ES-I3 (cell line): Measurements from ENCODE around the gene FGF14.

Source experiments
- H3K36me3 ChIP-seq: 2 replicates; pipeline ENCODE4 v1.6.1; 2013; ENCODE audit warnings: mild to moderate bottlenecking, low read length, control low read depth, moderate library complexity; ENCODE audit not compliant: insufficient read depth
- H3K4me1 ChIP-seq: 2 replicates; pipeline ENCODE4 v1.6.1; 2013; ENCODE audit warnings: mild to moderate bottlenecking, control low read depth, low read length; ENCODE audit not compliant: insufficient read depth
- H3K9ac ChIP-seq: 2 replicates; pipeline ENCODE4 v1.6.1; 2013; ENCODE audit warnings: low read depth, mild to moderate bottlenecking, low read length, moderate library complexity
- H3K9me3 ChIP-seq: 2 replicates; pipeline ENCODE4 v1.6.1; 2013; ENCODE audit warnings: mild to moderate bottlenecking, low read length, moderate library complexity; ENCODE audit not compliant: control insufficient read depth, insufficient read depth

The FGF14 gene

GRCh38 chr13:102235689-102236088 lies 166.2 kb downstream of the FGF14 start:
- H3K9me3 ChIP-seq: no peaks in the 10 kb centered on the region
- H3K4me1 ChIP-seq: peaks cover 6% of the 10 kb centered on the region; the same call in 1 of the 2 replicates
- H3K9ac ChIP-seq: no peak overlapping the region
- H3K36me3 ChIP-seq: no peaks in the 10 kb centered on the region

- Histone ChIP-seq H3K9ac (no peak overlapping the region), H3K9me3 (no peaks in the 10 kb centered on the region), H3K36me3 (no peaks in the 10 kb centered on the region), H3K4me1 (peaks cover 6% of the 10 kb centered on the region; the same call in 1 of the 2 replicates)
Observed at GRCh38 chr13:102234618-102235017, 167.2 kb downstream of the FGF14 start.

GRCh38 chr13:102233566-102234208 lies 168.2 kb downstream of the FGF14 start:
- peaks cover 6% of the 10 kb centered on the region; the same call in 1 of the 2 replicates for H3K4me1 ChIP-seq
- no peak overlapping the region for H3K9ac ChIP-seq
- H3K36me3 ChIP-seq: no peaks in the 10 kb centered on the region
- H3K9me3 ChIP-seq: no peaks in the 10 kb centered on the region

- Histone ChIP-seq H3K4me1 (peaks cover 6% of the 10 kb centered on the region; the same call in 1 of the 2 replicates), H3K9ac (no peak overlapping the region), H3K9me3 (no peaks in the 10 kb centered on the region), H3K36me3 (no peaks in the 10 kb centered on the region)
Observed at GRCh38 chr13:102231479-102231878, 170.4 kb downstream of the FGF14 start.

GRCh38 chr13:102227741-102228140 lies 174.1 kb downstream of the FGF14 start:
- no peaks in the 10 kb centered on the region for H3K36me3 ChIP-seq
- H3K9ac ChIP-seq: no peak overlapping the region
- no peaks in the 10 kb centered on the region for H3K4me1 ChIP-seq
- no peaks in the 10 kb centered on the region for H3K9me3 ChIP-seq

GRCh38 chr13:102226591-102226990 lies 175.3 kb downstream of the FGF14 start:
- H3K36me3 ChIP-seq: no peaks in the 10 kb centered on the region
- H3K9me3 ChIP-seq: no peaks in the 10 kb centered on the region
- H3K9ac ChIP-seq: no peak overlapping the region
- H3K4me1 ChIP-seq: no peaks in the 10 kb centered on the region

GRCh38 chr13:102225892-102226291 lies 176.0 kb downstream of the FGF14 start:
- H3K4me1 ChIP-seq: no peaks in the 10 kb centered on the region
- H3K36me3 ChIP-seq: no peaks in the 10 kb centered on the region
- H3K9me3 ChIP-seq: no peaks in the 10 kb centered on the region
- no peak overlapping the region for H3K9ac ChIP-seq

GRCh38 chr13:102220681-102221228 lies 181.1 kb downstream of the FGF14 start:
- Histone ChIP-seq H3K9me3 (no peaks in the 10 kb centered on the region), H3K36me3 (no peaks in the 10 kb centered on the region), H3K9ac (no peak overlapping the region), H3K4me1 (no peaks in the 10 kb centered on the region)

- H3K9me3 ChIP-seq: no peaks in the 10 kb centered on the region
- no peaks in the 10 kb centered on the region for H3K36me3 ChIP-seq
- H3K4me1 ChIP-seq: peaks cover 6% of the 10 kb centered on the region; the same call in 1 of the 2 replicates
- H3K9ac ChIP-seq: no peak overlapping the region
Observed at GRCh38 chr13:102214956-102215355, 186.9 kb downstream of the FGF14 start.

GRCh38 chr13:102212729-102213128 lies 189.1 kb downstream of the FGF14 start:
- Histone ChIP-seq H3K4me1 (peaks cover 6% of the 10 kb centered on the region; the same call in 1 of the 2 replicates), H3K36me3 (no peaks in the 10 kb centered on the region), H3K9ac (no peak overlapping the region), H3K9me3 (no peaks in the 10 kb centered on the region)

GRCh38 chr13:102208347-102208746 lies 193.5 kb downstream of the FGF14 start:
- Histone ChIP-seq H3K4me1 (peaks cover 6% of the 10 kb centered on the region; the same call in 1 of the 2 replicates), H3K36me3 (no peaks in the 10 kb centered on the region), H3K9ac (no peak overlapping the region), H3K9me3 (no peaks in the 10 kb centered on the region)

- Histone ChIP-seq H3K9ac (no peak overlapping the region), H3K4me1 (peaks cover 4% of the 10 kb centered on the region; the same call in 1 of the 2 replicates), H3K9me3 (no peaks in the 10 kb centered on the region), H3K36me3 (no peaks in the 10 kb centered on the region)
Observed at GRCh38 chr13:102207680-102208342, 194.0 kb downstream of the FGF14 start.

GRCh38 chr13:102203718-102204117 lies 198.1 kb downstream of the FGF14 start:
- no peaks in the 10 kb centered on the region; the same call in 1 of the 2 replicates for H3K9me3 ChIP-seq
- H3K4me1 ChIP-seq: no peaks in the 10 kb centered on the region
- no peaks in the 10 kb centered on the region for H3K36me3 ChIP-seq

GRCh38 chr13:102198418-102199311 lies 203.2 kb downstream of the FGF14 start:
- Histone ChIP-seq H3K36me3 (no peaks in the 10 kb centered on the region), H3K9me3 (no peaks in the 10 kb centered on the region; the same call in 1 of the 2 replicates), H3K9ac (no peak overlapping the region), H3K4me1 (peaks cover 4% of the 10 kb centered on the region; the same call in 1 of the 2 replicates)

More at GRCh38 chr13:102203718-102204117, 198.1 kb downstream of the FGF14 start:
- no peak overlapping the region for H3K9ac ChIP-seq
